ENCODE results near the gene LRP1.

The LRP1 gene

DNA sequence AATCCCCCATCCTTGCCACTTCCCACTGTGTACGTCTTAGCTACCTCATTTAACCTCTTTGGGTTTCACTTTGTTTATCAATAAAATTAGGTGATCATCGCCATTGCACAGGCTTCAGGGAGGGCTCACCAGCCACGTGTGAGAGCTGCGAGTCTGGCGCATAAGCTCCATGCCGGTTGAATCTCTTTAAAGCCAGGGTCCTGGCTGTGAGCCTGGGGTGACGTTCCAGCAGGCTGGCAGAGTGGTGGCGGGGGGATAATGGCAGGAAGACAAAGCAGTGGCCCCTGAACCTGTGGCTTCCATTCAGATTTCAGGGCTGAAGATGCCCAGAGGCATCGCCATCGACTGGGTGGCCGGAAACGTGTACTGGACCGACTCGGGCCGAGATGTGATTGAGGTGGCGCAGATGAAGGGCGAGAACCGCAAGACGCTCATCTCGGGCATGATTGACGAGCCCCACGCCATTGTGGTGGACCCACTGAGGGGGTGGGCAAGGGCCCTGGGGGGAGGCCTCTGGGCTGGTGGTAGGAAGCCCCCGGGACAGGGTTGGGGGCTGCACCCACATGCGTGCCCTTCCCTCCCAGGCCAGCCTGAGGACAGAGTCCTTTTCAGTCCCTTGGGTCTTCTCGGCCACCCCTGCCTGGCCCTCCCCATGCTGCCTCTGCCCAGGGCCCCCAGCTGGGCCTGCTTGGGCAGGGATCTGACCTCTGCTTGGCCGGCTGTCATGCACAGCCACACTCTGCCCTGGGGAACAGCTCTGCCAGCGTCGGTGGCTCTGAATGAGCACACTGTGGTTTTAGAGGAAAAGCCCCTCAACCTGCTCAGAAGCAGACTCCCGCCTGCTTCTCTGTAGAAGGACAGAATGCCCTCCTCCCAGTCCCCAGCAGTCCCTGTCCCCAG is 79.7 kb downstream of the LRP1 start:
- TF ChIP-seq, protein P1, sequence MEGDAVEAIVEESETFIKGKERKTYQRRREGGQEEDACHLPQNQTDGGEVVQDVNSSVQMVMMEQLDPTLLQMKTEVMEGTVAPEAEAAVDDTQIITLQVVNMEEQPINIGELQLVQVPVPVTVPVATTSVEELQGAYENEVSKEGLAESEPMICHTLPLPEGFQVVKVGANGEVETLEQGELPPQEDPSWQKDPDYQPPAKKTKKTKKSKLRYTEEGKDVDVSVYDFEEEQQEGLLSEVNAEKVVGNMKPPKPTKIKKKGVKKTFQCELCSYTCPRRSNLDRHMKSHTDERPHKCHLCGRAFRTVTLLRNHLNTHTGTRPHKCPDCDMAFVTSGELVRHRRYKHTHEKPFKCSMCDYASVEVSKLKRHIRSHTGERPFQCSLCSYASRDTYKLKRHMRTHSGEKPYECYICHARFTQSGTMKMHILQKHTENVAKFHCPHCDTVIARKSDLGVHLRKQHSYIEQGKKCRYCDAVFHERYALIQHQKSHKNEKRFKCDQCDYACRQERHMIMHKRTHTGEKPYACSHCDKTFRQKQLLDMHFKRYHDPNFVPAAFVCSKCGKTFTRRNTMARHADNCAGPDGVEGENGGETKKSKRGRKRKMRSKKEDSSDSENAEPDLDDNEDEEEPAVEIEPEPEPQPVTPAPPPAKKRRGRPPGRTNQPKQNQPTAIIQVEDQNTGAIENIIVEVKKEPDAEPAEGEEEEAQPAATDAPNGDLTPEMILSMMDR (IDR thresholded peaks at IDR 0.05; ENCODE audit: low read depth, low read length, missing control alignments): no peak
- no peak overlapping the region for H3K4me3 ChIP-seq (replicated peaks; ENCODE audit: low read depth, low read length)
- no peak for DNase-seq (ENCODE audit: extremely low read depth, low read depth)

DNA sequence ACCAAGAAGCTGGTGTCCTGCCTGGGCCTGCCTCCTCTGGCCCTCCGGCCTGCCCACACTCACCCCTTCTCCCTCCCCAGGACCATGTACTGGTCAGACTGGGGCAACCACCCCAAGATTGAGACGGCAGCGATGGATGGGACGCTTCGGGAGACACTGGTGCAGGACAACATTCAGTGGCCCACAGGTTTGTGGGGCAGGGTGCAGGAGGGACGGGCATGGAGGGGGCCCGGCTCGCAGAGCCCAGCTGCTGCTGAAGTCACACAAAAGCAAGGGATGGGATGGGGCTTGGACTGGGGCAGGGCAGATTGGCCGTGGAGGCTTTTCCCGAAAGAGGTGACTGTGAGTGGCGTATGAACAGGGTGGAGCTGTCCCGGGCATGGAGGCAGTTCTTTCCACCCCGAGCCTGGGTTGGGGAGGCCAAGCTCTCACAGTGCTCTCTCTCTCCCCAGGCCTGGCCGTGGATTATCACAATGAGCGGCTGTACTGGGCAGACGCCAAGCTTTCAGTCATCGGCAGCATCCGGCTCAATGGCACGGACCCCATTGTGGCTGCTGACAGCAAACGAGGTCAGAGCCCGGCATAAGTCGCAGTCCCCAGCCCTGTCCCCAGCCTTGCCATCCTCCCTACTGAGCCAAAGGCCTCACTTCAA is 80.5 kb downstream of the LRP1 start:
- TF ChIP-seq, protein P1 (IDR thresholded peaks at IDR 0.05; ENCODE audit: low read depth, low read length, missing control alignments): no peak

DNA sequence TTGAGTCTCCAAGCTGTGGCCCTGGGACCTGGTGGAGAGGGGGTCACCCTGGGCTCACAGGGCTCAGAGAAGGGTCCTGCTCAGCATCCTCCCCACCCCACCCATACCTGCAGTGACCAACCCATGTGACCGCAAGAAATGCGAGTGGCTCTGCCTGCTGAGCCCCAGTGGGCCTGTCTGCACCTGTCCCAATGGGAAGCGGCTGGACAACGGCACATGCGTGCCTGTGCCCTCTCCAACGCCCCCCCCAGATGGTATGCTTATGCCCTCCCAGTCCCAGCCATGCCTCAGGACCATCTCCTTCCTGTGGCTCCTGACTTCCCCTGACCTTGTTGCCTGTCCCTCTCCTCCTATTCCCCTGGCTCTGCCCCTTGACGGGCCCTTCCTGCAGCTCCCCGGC is 81.6 kb downstream of the LRP1 start:
- H3K4me3 ChIP-seq (replicated peaks; ENCODE audit: low read depth, low read length): no peak overlapping the region
- TF ChIP-seq, protein P1 (IDR thresholded peaks at IDR 0.05; ENCODE audit: low read depth, low read length, missing control alignments): no peak
- DNase-seq (ENCODE audit: extremely low read depth, low read depth): no peak

More for the DNA sequence above, 80.5 kb downstream of the LRP1 start:
- no peak overlapping the region for H3K4me3 ChIP-seq (replicated peaks; ENCODE audit: low read depth, low read length)
- no peak for DNase-seq (ENCODE audit: extremely low read depth, low read depth)

DNA sequence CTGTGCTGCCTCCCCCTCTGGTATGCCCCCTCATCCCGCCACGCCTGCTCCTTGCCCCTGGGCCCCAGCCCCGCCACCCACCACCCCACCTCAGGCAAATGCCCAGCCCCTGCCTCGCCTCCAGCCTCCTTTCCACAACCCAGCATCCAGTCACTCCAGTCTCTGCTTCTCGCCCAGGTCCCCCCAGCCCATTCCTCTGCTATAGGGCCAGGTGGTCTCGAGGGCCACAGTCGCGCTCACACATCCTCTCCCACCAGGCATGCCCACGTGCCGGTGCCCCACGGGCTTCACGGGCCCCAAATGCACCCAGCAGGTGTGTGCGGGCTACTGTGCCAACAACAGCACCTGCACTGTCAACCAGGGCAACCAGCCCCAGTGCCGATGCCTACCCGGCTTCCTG is 82.2 kb downstream of the LRP1 start:
- no peak overlapping the region for H3K4me3 ChIP-seq (replicated peaks; ENCODE audit: low read depth, low read length)
- DNase-seq (ENCODE audit: extremely low read depth, low read depth): no peak
- TF ChIP-seq, protein P1 (IDR thresholded peaks at IDR 0.05; ENCODE audit: low read depth, low read length, missing control alignments): no peak

DNA sequence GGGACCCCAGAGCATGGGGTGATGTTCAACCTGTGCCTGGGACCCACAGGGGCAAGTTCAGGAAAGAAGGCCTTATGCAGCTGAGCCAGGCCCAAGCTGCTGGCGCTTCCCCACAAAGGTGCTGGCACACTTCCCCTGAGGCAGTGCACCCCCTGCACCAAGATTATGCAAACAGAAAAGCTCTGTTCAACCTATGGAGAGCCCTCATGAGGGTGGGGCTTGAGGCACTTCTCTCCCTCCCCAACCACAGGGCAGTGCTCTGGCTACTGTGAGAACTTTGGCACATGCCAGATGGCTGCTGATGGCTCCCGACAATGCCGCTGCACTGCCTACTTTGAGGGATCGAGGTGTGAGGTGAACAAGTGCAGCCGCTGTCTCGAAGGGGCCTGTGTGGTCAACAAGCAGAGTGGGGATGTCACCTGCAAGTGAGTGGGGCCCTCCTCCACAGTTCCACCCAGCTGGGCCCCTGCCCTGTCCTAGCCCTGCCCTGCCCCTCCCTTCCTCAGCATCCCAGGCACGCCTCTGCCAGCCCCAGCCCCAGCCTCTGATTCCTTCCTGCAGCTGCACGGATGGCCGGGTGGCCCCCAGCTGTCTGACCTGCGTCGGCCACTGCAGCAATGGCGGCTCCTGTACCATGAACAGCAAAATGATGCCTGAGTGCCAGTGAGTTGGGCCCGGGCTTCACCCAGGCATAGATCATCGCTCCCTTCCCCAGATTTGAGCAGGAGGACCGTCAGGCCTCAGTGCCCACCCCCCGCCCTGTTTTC is 82.8 kb downstream of the LRP1 start:
- TF ChIP-seq, protein P1 (IDR thresholded peaks at IDR 0.05; ENCODE audit: low read depth, low read length, missing control alignments): no peak
- no peak overlapping the region for H3K4me3 ChIP-seq (replicated peaks; ENCODE audit: low read depth, low read length)
- no peak for DNase-seq (ENCODE audit: extremely low read depth, low read depth)

DNA sequence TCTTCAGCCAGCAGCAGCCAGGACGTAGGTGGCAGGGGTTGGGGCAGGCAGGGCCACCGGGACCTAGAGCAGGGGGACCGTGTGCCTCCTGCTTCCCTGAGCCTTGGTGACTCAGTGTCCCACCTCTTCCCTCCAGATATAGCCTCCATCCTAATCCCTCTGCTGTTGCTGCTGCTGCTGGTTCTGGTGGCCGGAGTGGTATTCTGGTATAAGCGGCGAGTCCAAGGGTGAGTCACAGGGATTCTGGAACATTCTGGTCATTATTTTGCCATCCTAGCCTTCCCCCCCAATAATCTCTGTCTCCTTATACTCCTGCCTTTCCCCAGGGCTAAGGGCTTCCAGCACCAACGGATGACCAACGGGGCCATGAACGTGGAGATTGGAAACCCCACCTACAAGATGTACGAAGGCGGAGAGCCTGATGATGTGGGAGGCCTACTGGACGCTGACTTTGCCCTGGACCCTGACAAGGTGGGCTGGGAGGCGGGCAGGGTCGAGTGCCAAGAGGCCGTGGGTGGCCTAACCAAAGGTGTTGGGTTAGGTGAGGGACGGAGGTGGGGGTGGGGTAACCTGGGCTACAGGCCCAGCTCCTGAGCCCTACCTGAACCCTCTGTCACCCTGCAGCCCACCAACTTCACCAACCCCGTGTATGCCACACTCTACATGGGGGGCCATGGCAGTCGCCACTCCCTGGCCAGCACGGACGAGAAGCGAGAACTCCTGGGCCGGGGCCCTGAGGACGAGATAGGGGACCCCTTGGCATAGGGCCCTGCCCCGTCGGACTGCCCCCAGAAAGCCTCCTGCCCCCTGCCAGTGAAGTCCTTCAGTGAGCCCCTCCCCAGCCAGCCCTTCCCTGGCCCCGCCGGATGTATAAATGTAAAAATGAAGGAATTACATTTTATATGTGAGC is 83.8 kb downstream of the LRP1 start:
- H3K4me3 ChIP-seq (replicated peaks; ENCODE audit: low read depth, low read length): no peak overlapping the region
- TF ChIP-seq, protein P1 (IDR thresholded peaks at IDR 0.05; ENCODE audit: low read depth, low read length, missing control alignments): no peak
- no peak for DNase-seq (ENCODE audit: extremely low read depth, low read depth)
